ENCODE measurements around the gene ZC3H11A. TPM values are rescaled to one million over a fixed set of nuclear protein-coding genes. Genes with fewer than 3 reads are reported as not detected.

Gene ZC3H11A
- total RNA-seq (2022; extraction: Qiagen RNA extraction; ENCODE audit: low read depth) = 42.4 to 59.1 TPM (median 45.0 TPM) in 5 replicates

DNA sequence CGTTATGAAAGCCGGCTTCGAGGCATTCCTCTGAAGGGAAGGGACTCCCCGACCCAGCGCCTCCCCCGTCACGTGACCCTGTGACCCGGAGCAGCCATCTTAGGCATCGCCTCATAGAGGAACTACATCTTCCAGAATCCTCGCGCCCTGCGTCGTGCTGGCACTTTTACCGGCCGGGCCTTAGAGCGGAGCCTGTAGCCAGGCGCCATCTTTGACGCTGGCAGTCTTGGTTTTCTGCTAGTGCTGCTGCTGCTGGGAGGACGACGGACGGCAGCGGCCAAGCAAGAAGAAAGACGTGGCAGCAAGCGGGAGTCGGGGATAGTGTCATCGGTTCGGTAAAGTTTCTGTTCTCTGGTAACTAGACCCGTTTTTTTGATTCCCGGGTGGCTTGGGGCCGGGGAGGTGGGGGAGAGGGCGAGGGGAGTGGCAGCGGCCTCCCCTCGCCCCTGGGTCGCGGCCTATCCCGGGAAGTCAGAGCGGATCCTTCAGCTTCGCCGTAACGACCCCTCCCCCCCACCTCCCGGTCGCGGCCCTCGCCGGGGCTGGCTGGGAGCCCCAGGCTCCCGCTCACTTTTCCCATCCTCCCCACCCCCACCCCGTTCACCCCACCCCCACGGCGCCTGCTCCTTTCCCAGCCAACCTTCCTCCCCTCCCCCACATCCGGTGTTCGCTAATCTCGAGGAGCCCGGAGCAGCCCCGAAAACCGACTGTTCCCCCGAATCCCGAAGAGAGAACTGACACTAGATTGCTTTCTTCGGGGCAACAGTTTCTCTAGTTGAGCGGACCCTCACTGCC is at the start of gene ZC3H11A, which contains the start of gene ZBED6:
ZC3H11A (plus strand) TSS at position 183 of the 795 bp plus-strand sequence. CDS start 21,448 bp downstream, outside the sequence.
ZBED6 (plus strand) TSS at position 183 of the 795 bp plus-strand sequence. CDS start 1,900 bp downstream, outside the sequence.

DNA sequence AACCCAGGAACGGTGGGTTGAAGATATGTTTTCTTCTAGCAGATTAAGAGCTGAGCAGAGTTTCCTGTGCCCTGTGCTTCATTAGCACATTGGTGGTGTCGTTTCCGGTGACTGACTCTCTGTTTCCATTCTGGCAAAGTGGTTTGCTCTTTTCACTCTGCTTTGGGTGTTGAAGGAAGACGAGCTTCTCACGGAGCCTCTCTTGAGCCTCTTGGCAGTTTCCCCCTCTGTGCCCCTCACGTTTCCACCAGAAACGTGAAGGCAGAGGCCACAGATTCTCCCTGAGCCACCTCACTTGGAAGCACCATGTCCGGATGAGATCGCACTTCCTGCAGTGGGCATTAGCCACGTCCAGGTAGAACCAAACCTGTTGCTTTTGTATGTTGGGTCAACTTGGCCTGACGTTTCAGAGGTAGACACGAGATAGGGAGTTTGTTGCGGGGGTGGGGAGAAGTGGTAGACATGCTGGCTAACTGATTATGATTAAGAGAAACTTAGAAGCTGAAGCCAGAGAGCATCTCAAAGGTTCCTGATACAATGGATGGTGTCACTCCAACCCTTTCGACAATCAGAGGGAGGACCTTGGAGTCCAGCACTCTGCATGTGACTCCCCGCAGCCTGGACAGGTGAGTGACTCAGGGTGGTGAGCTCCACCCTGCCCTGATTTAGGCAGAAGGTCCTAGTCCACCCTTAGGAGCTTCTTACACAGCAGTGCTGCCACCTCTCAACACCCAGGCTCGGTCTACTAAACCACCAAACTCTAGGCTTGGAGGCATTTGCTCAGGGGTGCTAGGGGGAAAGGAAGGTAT is 30.2 kb upstream of the ZC3H11A start, which contains the start of gene LAX1:
LAX1 (plus strand) TSS at position 155 of the 809 bp plus-strand sequence; CDS start at position 538, 383 bp downstream.

Other genes starting within 250 kb of the ZC3H11A start
- gene ATP2B4, start 168.8 kb upstream of the ZC3H11A start, total RNA-seq (2022; extraction: Qiagen RNA extraction; ENCODE audit: low read depth) = 10.3 to 15.8 TPM (median 13.6 TPM) in 5 replicates
- gene LAX1, start 30.4 kb upstream of the ZC3H11A start, total RNA-seq (2022; extraction: Qiagen RNA extraction; ENCODE audit: low read depth) = not detected in 5 replicates
- 1.2 to 4.3 TPM (median 3.2 TPM) in 5 replicates for gene ZBED6, start within 50 bp of the ZC3H11A start, total RNA-seq (2022; extraction: Qiagen RNA extraction; ENCODE audit: low read depth)
- 162 to 258 TPM (median 252 TPM) in 5 replicates for gene SNRPE, start 66.0 kb downstream of the ZC3H11A start, total RNA-seq (2022; extraction: Qiagen RNA extraction; ENCODE audit: low read depth)

Measured in A549 treated with CpdA at 1 μM for 4 hours (cell line).